WTC11 (cell line): ENCODE results near the gene KRT14. TPM values are rescaled to one million over a fixed set of nuclear protein-coding genes. Genes with fewer than 3 reads are reported as not detected.

Experiments
- ATAC-seq: fragments of 200-7000 bp; cut with Tn5 transposase; 2 replicates; pipeline ENCODE4 v1.10.0; 2021; ENCODE audit warnings: mild to moderate bottlenecking, moderate library complexity
- CTCF ChIA-PET: fragments of 300-600 bp; sonication (Branson Sonifier 250); formaldehyde crosslinking; loops from one replicate; lab custom pipeline; 2021; ENCODE audit warnings: antibody characterized with exemption; lab: Charles Lee
- POLR2A ChIA-PET: fragments of 350-600 bp; sonication (Branson Sonifier 250); formaldehyde crosslinking; loops from one replicate; lab custom pipeline; 2021; ENCODE audit warnings: antibody characterized with exemption; lab: Charles Lee
- DNase-seq: peaks from one replicate; pipeline ENCODE4 v3.0.0; 2021; ENCODE audit warnings: low spot score
- H3K27ac Mint-ChIP-seq: 2 replicates; pipeline ENCODE4 v1.8.0; 2021; ENCODE audit warnings: mixed read lengths
- H3K27me3 Mint-ChIP-seq: 2 replicates; pipeline ENCODE4 v1.8.0; 2021; ENCODE audit warnings: low read depth, mild to moderate bottlenecking, moderate library complexity, mixed read lengths
- H3K36me3 Mint-ChIP-seq: 2 replicates; pipeline ENCODE4 v1.8.0; 2021; ENCODE audit warnings: mixed read lengths
- H3K4me1 Mint-ChIP-seq: 2 replicates; pipeline ENCODE4 v1.8.0; 2022; ENCODE audit warnings: mixed read lengths
- H3K4me3 Mint-ChIP-seq: 2 replicates; pipeline ENCODE4 v1.8.0; 2021; ENCODE audit warnings: mild to moderate bottlenecking, moderate library complexity, mixed read lengths
- H3K9me3 Mint-ChIP-seq: 2 replicates; pipeline ENCODE4 v1.8.0; 2021; ENCODE audit warnings: mixed read lengths
- ARID4B ChIP-seq: sonication (generic); formaldehyde crosslinking; IDR thresholded peaks from 2 replicates; pipeline ENCODE4 v1.8.0; 2023; ENCODE audit warnings: missing genetic modification reagents, mild to moderate bottlenecking, borderline replicate concordance
- ATF2 ChIP-seq: sonication (generic); formaldehyde crosslinking; IDR thresholded peaks from 2 replicates; pipeline ENCODE4 v1.8.1; 2022; ENCODE audit warnings: low read depth, missing genetic modification reagents, borderline replicate concordance
- CBFB ChIP-seq: sonication (generic); formaldehyde crosslinking; IDR thresholded peaks from 2 replicates; pipeline ENCODE4 v1.8.1; 2022; ENCODE audit warnings: mild to moderate bottlenecking, low read depth, missing genetic modification reagents
- ELF4 ChIP-seq: sonication (generic); formaldehyde crosslinking; IDR thresholded peaks from 2 replicates; pipeline ENCODE4 v1.8.1; 2022; ENCODE audit warnings: low read depth, mild to moderate bottlenecking, moderate library complexity, missing genetic modification reagents
- ERG ChIP-seq: fragments of 250-450 bp; sonication (Bioruptor Pico); IDR thresholded peaks from 2 replicates; pipeline ENCODE4 v1.8.0; 2021; ENCODE audit warnings: mild to moderate bottlenecking
- ESRRA ChIP-seq: sonication (generic); formaldehyde crosslinking; IDR thresholded peaks from 2 replicates; pipeline ENCODE4 v1.8.1; 2022; ENCODE audit warnings: mild to moderate bottlenecking, missing genetic modification reagents, borderline replicate concordance
- IRF1 ChIP-seq: sonication (generic); formaldehyde crosslinking; IDR thresholded peaks from 2 replicates; pipeline ENCODE4 v1.8.0; 2023; ENCODE audit warnings: missing genetic modification reagents
- SMAD4 ChIP-seq: sonication (generic); formaldehyde crosslinking; IDR thresholded peaks from 2 replicates; pipeline ENCODE4 v1.8.0; 2022; ENCODE audit warnings: mild to moderate bottlenecking, missing genetic modification reagents
- SP1 ChIP-seq: sonication (generic); formaldehyde crosslinking; conservative IDR thresholded peaks from 2 replicates; pipeline ENCODE4 v1.8.1; 2022; ENCODE audit warnings: missing genetic modification reagents
- TEAD4 ChIP-seq: sonication (generic); formaldehyde crosslinking; IDR thresholded peaks from 2 replicates; pipeline ENCODE4 v1.8.0; 2022; ENCODE audit warnings: mild to moderate bottlenecking, missing genetic modification reagents
- total RNA-seq: library from RNA; stranded (reverse); gene quantifications from 3 replicates; pipeline ENCODE4 v1.2.3, GENCODE V29; 2021
- TF ChIP-seq, protein P1 (sequence below): fragments of 250-450 bp; sonication (Bioruptor Pico); IDR thresholded peaks from 2 replicates; pipeline ENCODE4 v1.9.0; 2021; ENCODE audit warnings: mild to moderate bottlenecking

The KRT14 gene
- total RNA-seq, 1 experiment from 2014 or later, result not detected

DNA sequence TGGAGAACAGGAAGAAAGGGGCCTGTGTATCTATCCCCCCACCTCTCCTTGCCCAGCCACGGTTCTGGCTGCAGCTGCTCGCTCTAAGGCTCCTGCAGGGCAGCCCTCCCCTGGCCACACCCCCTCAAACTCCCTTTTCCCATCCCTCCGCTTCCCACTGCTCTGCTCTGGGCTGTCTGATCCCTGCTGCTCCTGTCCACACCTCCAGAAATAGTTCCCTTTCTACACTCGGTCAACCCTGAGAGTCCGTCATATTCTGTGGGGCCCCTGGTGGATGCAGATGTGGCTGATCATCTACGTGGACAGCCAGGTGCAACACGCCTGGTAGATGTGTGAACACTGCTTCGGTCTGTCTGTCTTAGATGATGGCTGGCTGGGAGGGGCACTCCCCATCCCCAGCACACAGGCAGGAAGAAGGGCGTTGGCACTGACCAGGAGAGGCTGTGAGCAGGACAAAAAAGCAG is 39.3 kb downstream of the KRT14 start (continued):
- TF ChIP-seq ARID4B (no peak), TEAD4 (CRISPR knock-in tag) (no peak), SP1 (CRISPR knock-in tag) (no peak), CBFB (no peak), ERG (CRISPR knock-in tag) (no peak), ESRRA (CRISPR knock-in tag) (no peak)
- TF ChIP-seq, protein P1, sequence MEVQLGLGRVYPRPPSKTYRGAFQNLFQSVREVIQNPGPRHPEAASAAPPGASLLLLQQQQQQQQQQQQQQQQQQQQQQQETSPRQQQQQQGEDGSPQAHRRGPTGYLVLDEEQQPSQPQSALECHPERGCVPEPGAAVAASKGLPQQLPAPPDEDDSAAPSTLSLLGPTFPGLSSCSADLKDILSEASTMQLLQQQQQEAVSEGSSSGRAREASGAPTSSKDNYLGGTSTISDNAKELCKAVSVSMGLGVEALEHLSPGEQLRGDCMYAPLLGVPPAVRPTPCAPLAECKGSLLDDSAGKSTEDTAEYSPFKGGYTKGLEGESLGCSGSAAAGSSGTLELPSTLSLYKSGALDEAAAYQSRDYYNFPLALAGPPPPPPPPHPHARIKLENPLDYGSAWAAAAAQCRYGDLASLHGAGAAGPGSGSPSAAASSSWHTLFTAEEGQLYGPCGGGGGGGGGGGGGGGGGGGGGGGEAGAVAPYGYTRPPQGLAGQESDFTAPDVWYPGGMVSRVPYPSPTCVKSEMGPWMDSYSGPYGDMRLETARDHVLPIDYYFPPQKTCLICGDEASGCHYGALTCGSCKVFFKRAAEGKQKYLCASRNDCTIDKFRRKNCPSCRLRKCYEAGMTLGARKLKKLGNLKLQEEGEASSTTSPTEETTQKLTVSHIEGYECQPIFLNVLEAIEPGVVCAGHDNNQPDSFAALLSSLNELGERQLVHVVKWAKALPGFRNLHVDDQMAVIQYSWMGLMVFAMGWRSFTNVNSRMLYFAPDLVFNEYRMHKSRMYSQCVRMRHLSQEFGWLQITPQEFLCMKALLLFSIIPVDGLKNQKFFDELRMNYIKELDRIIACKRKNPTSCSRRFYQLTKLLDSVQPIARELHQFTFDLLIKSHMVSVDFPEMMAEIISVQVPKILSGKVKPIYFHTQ (CRISPR knock-in tag), result no peak

- H3K9me3 Mint-ChIP-seq, result peaks cover 9% of the 10 kb centered on the region
- CTCF ChIA-PET, result interaction anchor here (4.4 to 9.6 kb wide), 5 partner anchors 11 to 129 kb away, joined by 63 to 380 read pairs (median 160); partner anchors contain the start of gene KRT36
- POLR2A ChIA-PET, result no interaction called here
- peaks cover 5% of the 10 kb centered on the region for H3K27me3 Mint-ChIP-seq
- DNase-seq (no peak), ATAC-seq (no peak)
- no peak overlapping the region for H3K27ac Mint-ChIP-seq
- no peak overlapping the region for H3K4me3 Mint-ChIP-seq
- H3K36me3 Mint-ChIP-seq, result peaks cover 3% of the 10 kb centered on the region
- peaks cover 26% of the 10 kb centered on the region for H3K4me1 Mint-ChIP-seq
- TF ChIP-seq ELF4 (CRISPR knock-in tag), result no peak
- TF ChIP-seq ATF2 (CRISPR knock-in tag), result no peak
- no peak for TF ChIP-seq IRF1 (CRISPR knock-in tag)
- TF ChIP-seq SMAD4, result no peak
- TF ChIP-seq, protein P1 (CRISPR knock-in tag), result no peak
Measured at GRCh38 chr17:41546819-41547218, 39.9 kb downstream of the KRT14 start.
